T-helper 2 cell (primary cell): Measurements from ENCODE around the gene TCIRG1.

Experiments
- DNase-seq, 5 experiments: peaks; one replicate each; pipeline versions ENCODE4 v3.0.0 to v3.0.0-alpha.2; 2012 to 2022

The TCIRG1 gene

DNA sequence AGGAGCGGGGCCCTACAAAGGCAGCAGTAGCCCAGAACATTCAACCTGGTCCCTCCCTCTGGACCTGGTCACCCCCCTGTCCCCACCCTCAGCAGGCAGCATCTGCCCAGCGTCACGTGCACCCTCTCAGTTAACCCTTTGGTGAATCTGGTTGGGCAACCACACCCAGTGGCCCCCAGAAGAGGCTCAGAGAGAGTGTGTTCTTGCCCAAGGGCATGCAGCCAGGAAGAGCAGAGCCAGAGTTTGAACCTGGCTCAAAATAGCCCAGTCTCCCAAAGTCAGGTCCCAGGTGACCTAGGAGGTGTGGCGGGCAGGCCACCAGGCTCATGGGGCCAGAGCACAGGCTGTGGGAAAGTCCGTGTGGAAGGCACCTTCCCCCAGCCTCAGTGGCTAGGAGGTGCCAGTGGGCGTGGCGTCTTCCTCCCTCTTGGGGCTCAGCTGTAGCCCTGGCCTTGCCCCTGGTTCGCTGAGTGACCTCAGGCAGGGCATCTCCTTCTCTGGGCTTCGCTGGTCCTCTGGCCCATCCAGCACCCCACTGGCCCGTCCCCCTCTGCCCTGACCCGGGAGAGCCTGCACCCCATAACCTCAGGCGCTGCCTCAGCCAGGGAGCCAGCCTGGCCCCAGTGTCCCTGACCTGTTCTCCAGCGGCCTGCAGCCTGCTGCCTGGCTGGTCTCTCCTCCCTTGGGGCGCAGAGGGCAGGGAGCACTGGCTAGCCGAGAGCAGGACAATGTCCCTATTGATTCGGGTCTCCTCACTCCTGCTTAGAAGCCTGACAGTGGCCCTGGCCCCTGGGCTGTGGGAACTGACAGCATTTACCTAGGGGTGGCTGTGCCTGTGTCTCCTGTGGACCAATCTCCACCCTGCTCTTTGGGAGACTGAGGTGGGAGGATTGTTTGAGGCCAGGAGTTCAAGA, 21.7 kb upstream of the TCIRG1 start:
- DNase-seq: no peak

DNA sequence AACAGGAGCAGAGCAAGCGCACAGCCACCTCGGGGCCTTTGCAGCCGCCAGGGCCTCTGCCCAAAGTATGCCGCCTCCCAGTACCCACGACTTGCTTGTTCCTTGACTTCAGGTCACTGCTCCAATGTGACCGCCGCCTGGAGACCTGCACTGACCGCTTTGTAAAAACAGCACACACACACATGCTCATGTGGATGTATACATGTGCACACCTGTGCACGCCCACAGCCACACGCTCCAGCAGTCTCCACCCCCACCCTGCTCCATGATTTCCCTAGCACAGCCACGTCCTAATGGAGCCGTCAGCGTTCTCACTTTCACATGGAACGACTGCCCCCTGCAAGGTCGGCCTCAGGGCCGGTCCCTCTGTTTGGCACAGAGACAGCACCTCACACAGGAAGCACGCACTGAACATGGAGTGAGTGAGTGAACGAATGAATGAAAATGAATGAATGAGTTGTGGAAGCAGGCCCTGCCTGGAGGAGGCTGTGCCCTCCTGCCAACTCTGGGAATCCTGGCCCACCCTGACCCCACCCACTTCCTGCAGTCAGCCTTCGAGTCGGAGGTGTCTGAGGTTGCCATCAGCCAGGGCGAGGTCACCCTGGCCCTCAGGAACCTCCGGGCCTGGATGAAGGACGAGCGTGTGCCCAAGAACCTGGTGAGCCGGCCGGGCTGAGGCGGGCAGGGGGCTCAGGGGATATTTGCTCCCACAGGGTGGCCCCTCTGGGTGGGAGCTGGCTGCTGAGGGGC, 20.7 kb upstream of the TCIRG1 start:
- no peak for DNase-seq

DNA sequence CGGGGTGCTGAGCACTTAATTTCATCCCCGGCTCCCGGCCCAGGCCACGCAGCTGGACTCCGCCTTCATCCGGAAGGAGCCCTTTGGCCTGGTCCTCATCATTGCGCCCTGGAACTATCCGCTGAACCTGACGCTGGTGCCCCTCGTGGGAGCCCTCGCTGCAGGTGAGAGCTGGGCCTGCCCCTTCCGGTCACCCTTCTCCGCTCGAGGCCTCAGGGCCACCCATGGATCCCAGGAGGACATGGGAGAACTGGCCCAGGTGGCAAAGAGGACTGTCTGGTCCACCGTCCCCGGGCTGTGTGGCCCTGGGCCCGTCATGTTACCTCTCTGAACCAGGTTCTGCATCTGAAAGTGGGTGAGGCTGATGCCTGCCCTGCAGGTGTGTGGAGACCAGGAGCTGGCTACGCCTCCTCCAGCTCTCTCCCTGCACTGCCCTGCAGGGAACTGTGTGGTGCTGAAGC, 20.1 kb upstream of the TCIRG1 start:
- no peak for DNase-seq

GRCh38 chr11:68019486-68019885, 19.3 kb upstream of the TCIRG1 start:
- DNase-seq: no peak

GRCh38 chr11:68020575-68020974, 18.2 kb upstream of the TCIRG1 start:
- DNase-seq: no peak

DNA sequence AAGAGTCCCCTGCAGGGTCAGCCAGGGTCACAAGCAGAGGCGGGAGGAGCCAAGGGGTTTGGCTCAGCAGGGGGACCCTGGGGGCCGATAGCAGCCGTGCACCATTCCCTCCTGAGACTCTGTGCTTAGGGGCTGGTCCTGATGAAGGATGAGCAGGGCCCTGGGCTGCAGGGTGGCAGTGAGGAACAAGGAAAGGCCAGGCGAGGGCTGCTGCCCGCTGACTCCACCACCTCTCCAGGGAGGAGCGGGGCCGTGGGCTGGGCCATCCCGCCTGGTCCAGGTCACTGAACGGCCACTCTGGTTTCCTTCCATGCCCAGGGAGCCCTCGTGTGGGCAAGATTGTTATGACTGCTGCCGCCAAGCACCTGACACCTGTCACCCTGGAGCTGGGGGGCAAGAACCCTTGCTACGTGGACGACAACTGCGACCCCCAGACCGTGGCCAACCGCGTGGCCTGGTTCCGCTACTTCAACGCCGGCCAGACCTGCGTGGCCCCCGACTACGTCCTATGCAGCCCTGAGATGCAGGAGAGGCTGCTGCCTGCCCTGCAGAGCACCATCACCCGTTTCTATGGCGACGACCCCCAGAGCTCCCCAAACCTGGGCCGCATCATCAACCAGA, 17.5 kb upstream of the TCIRG1 start:
- no peak for DNase-seq

GRCh38 chr11:68022531-68022930, 16.3 kb upstream of the TCIRG1 start:
- DNase-seq: no peak

DNA sequence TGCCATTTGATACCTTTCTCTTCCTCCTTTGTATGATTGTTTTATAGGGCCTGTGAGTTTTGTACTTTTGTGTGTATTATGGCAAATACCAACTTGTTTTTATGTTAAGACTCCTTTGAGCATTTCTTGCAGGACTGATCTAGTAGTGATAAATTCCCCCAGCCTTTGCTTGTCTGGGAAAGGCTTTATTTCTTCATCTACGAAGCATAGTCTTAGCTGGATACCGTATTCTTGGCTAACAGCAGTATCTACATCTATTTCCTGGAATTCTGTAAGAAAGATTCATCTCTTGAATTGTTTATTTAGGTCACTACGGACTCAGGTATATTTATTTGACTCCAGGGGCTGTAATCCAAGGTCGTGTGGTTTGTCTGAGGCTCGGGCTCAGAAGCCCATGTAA, 14.3 kb upstream of the TCIRG1 start:
- no peak for DNase-seq

GRCh38 chr11:68025047-68025446, 13.8 kb upstream of the TCIRG1 start:
- peak in 1 of 5 experiments; percentile 49 for DNase-seq

GRCh38 chr11:68026391-68027105, 12.3 kb upstream of the TCIRG1 start:
- no peak for DNase-seq

DNA sequence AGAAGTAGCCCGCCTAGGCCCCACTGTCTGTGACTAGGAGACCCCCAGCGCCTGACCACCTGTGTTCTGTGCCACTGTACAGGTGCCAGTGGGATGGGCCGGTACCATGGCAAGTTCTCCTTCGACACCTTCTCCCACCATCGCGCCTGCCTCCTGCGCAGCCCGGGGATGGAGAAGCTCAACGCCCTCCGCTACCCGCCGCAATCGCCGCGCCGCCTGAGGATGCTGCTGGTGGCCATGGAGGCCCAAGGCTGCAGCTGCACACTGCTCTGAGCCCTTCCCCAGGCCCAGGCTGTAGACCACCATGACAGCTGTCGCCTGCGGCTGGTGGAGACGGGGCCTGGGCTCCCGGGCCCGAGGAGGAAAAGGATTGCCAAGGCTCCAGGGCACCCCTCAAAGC, 11.2 kb upstream of the TCIRG1 start:
- no peak for DNase-seq

- no peak for DNase-seq
Measured at GRCh38 chr11:68028802-68029545, 9.9 kb upstream of the TCIRG1 start.

DNA sequence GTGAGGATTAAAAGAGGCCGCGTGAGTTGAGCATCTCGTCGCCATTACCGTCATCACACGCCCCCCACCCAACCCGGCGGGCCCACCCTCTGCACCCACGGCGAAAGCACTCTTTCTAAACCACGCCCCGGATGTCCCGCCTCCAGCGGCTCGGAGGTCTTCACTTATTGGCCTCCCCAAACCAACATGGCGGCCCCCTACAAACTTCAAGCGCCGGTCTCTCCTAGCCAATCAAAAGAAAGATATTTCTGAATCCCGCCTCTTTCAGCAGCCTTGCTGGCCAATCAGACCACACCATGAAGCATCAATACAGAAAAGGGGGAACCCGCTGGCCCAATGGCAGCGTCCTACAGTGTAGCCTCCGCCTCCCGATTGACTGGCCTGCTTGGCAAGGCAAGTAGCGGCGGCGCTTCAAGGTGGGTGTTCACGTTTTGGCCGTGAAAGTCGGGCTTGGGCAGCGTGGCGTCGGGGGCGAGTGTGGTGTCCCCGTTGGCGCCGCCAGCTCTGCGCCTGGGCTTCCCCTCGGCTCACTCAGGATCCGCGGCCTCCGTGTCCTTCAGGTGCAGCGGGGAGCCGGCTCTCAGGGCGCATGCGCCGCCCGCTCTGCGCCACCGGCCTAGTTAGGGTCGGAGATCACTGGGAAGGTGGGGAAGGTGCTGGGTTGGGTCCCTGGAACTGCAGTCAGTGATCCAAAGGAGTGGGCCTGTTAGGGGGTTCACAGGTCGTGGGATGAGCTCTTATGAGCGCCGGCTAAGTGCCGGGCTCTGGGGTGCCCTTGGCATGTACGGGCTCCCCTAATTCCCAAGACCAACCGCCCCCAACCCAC, 8.3 kb upstream of the TCIRG1 start, which contains the start of gene NDUFS8:
Gene NDUFS8 (plus strand): TSS at position 364 of the 826 bp plus-strand sequence. CDS start 1,471 bp downstream, outside the sequence.
- DNase-seq: peak; percentile 93 to 99 (median 96)

- peak in 1 of 5 experiments; percentile 39 for DNase-seq
Measured at GRCh38 chr11:68031144-68031464, 7.7 kb upstream of the TCIRG1 start.

- no peak for DNase-seq
Measured at GRCh38 chr11:68032003-68032402, 6.8 kb upstream of the TCIRG1 start.

DNA sequence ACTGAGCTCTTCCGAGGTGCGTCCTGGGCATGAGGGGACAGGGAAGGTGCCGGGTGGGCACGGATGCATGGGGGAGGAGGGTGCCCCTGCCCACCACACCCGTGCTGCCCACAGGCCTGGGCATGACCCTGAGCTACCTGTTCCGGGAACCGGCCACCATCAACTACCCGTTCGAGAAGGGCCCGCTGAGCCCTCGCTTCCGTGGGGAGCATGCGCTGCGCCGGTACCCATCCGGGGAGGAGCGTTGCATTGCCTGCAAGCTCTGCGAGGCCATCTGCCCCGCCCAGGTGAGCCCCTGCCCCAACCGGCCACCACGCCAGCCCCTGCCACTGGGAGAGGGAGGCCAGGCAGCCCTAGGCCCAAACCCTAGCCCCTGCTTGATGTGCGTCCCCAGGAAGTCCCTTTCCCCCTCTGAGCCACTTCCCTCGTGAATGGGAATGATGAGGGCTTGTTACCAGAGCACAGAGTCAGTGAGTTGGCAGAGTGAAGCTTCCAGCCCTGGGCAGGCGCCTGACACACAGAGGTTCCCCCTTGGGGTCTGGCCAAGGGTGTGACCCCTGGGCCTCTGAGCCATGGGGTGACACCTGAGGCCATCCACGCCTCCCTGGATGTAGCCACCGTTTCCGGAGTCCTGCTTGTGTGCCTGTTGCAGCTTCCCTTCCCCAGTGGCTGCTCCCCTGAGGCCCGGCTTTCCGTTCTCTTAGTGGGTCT, 5.7 kb upstream of the TCIRG1 start:
- no peak for DNase-seq

DNA sequence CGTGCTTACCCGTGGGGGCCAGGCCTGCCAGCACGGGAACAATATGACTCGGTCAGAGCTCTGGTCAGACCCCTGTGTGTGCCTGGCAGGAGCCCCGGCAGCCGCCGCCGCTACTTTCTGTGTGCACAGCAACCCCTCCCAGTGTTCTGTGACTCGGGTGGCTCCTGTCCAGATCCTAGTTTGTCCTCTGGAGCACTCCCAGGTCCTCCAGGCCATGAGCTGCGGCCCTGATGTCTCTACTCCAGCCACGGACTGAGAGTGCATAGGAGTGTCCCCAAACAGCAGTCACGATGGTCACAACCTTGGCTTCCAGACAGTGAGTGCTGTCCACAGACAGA, 5.1 kb upstream of the TCIRG1 start:
- no peak for DNase-seq

DNA sequence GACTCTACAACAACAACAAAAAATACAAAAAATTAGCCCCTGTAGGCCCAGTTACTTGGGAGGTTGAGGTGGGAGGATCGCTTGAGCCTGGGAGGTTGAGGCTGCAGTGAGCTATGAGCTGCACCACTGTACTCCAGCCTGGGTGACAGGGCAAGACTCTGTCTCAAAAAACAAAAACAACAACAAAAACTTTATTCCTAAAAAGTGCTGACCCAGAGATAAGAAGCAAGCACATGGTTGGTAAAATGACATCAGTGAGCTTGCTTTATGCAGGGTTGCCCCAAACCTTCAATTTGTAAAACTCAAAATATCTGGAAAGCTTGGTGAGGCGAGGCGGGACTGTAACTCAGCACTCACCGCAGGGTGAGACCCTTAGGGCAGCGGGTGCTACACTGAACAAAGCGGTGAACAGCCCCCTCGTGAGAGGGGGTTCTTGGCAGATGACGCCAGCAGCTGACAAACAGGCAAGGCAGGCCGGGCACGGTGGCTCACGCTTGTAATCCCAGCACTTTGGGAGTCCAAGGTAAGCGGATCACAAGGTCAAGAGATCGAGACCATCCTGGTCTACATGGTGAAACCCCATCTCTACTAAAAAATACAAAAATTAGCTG, 3.5 kb upstream of the TCIRG1 start:
- DNase-seq: no peak

GRCh38 chr11:68036141-68036716, 2.6 kb upstream of the TCIRG1 start:
- DNase-seq: no peak
